ENCODE results near the gene MVB12B. TPM values are rescaled to one million over a fixed set of nuclear protein-coding genes. Genes with fewer than 3 reads are reported as not detected.

Gene MVB12B
- total RNA-seq, 2 donors from 2014 or later: 9.8 to 15.8 TPM

GRCh38 chr9:126471084-126471624 lies 144.5 kb downstream of the MVB12B start:
- intact Hi-C loops (cut with DNase I): no loop called here
- Histone ChIP-seq H3K4me3 (no peak overlapping the region), H3K27ac (peak overlapping the region; percentile 53), H3K9me3 (no peaks in the 10 kb centered on the region), H3K36me3 (no peaks in the 10 kb centered on the region), H3K4me1 (no peaks in the 10 kb centered on the region), H3K27me3 (no peaks in the 10 kb centered on the region), H3K9ac (ENCODE audit: low read depth in 2 of 2, low read length in 2 of 2) (no peak overlapping the region)
- peak; percentile 60 for DNase-seq
- no peak for TF ChIP-seq CTCF (IDR thresholded peaks at IDR 0.05)

GRCh38 chr9:126472198-126472947 lies 145.7 kb downstream of the MVB12B start:
- DNase-seq: no peak
- no peak overlapping the region for H3K9ac ChIP-seq (ENCODE audit: low read depth in 2 of 2, low read length in 2 of 2)
- TF ChIP-seq CTCF (IDR thresholded peaks at IDR 0.05): no peak
- no peaks in the 10 kb centered on the region for H3K36me3 ChIP-seq
- H3K9me3 ChIP-seq: no peaks in the 10 kb centered on the region
- H3K27me3 ChIP-seq: no peaks in the 10 kb centered on the region
- H3K4me3 ChIP-seq: no peak overlapping the region
- H3K4me1 ChIP-seq: no peaks in the 10 kb centered on the region
- H3K27ac ChIP-seq: no peak overlapping the region
- intact Hi-C loops (cut with DNase I): no loop called here

GRCh38 chr9:126472948-126473298 lies 146.3 kb downstream of the MVB12B start:
- Histone ChIP-seq H3K9me3 (no peaks in the 10 kb centered on the region), H3K36me3 (no peaks in the 10 kb centered on the region), H3K4me3 (no peak overlapping the region), H3K27me3 (no peaks in the 10 kb centered on the region), H3K4me1 (no peaks in the 10 kb centered on the region), H3K9ac (ENCODE audit: low read depth in 2 of 2, low read length in 2 of 2) (no peak overlapping the region), H3K27ac (no peak overlapping the region)
- TF ChIP-seq CTCF (IDR thresholded peaks at IDR 0.05): no peak
- no peak for DNase-seq
- intact Hi-C loops (cut with DNase I): no loop called here

GRCh38 chr9:126474206-126474765 lies 147.7 kb downstream of the MVB12B start:
- Histone ChIP-seq H3K36me3 (no peaks in the 10 kb centered on the region), H3K27me3 (no peaks in the 10 kb centered on the region), H3K4me1 (no peaks in the 10 kb centered on the region), H3K9ac (ENCODE audit: low read depth in 2 of 2, low read length in 2 of 2) (no peak overlapping the region), H3K9me3 (no peaks in the 10 kb centered on the region), H3K4me3 (no peak overlapping the region), H3K27ac (no peak overlapping the region)
- intact Hi-C loops (cut with DNase I): no loop called here
- TF ChIP-seq CTCF (IDR thresholded peaks at IDR 0.05): no peak
- DNase-seq: no peak

GRCh38 chr9:126474786-126475485 lies 148.3 kb downstream of the MVB12B start:
- Histone ChIP-seq H3K27me3 (no peaks in the 10 kb centered on the region), H3K9me3 (no peaks in the 10 kb centered on the region), H3K9ac (ENCODE audit: low read depth in 2 of 2, low read length in 2 of 2) (no peak overlapping the region), H3K36me3 (no peaks in the 10 kb centered on the region), H3K27ac (no peak overlapping the region), H3K4me3 (no peak overlapping the region), H3K4me1 (no peaks in the 10 kb centered on the region)
- no peak for DNase-seq
- TF ChIP-seq CTCF (IDR thresholded peaks at IDR 0.05): no peak
- intact Hi-C loops (cut with DNase I): no loop called here
